Cardiac muscle cell (in vitro differentiated cells and primary cell): ENCODE measurements around the gene CLIP2. TPM values are rescaled to one million over a fixed set of nuclear protein-coding genes. Genes with fewer than 3 reads are reported as not detected.
"Not testable (repeated sequence)": the region's sequence is repeated elsewhere in the genome, so short reads cannot be mapped to it uniquely, and the experiment has no call there.

Experiments
- DNase-seq, 2 donors: peaks; one replicate each; pipeline versions ENCODE4 v3.0.0 to v3.0.0-alpha.2; 2010 to 2017; ENCODE audit warnings: low read depth in 1 of 2, low spot score in 1 of 2
- H3K27ac ChIP-seq: fragments of 200-600 bp; sonication (generic); 2 replicates; pipeline ENCODE4 v1.5.1; 2016
- H3K27me3 ChIP-seq: fragments of 200-600 bp; sonication (generic); 2 replicates; pipeline ENCODE4 v1.6.0; 2016; ENCODE audit warnings: control low read depth
- H3K36me3 ChIP-seq: fragments of 200-600 bp; sonication (generic); 2 replicates; pipeline ENCODE4 v1.5.1; 2016; ENCODE audit warnings: control low read depth
- H3K4me1 ChIP-seq: fragments of 200-600 bp; sonication (generic); 2 replicates; pipeline ENCODE4 v1.8.1; 2017; ENCODE audit warnings: low read depth, mild to moderate bottlenecking, mixed run types
- H3K4me3 ChIP-seq: fragments of 200-600 bp; sonication (generic); 2 replicates; pipeline ENCODE4 v1.5.1; 2016; ENCODE audit warnings: mild to moderate bottlenecking
- H3K9me3 ChIP-seq: fragments of 200-600 bp; sonication (generic); 2 replicates; pipeline ENCODE4 v1.5.1; 2017; ENCODE audit warnings: low read depth, mild to moderate bottlenecking, control low read depth
- polyA plus RNA-seq: library from polyadenylated mRNA; unstranded; fragments of >200 nt; fragmentation: Nextera tagmentation; extraction: Ambion mirVana; gene quantifications from 2 replicates; pipeline ENCODE4 v1.2.1, GENCODE V29; 2016
- total RNA-seq: library from RNA; depleted of rRNA; stranded (reverse); fragments of >200 nt; gene quantifications from 2 replicates; pipeline ENCODE4 v1.2.3, GENCODE V29; 2016
- TF ChIP-seq, protein P1 (sequence below): IDR thresholded peaks from 2 replicates; pipeline ENCODE4 v1.5.1; 2012; ENCODE audit warnings: low read depth, mild to moderate bottlenecking, low read length

CLIP2 gene
- total and polyA plus RNA-seq, 2 experiments from 2014 or later: 11.1 to 20.0 TPM

DNA sequence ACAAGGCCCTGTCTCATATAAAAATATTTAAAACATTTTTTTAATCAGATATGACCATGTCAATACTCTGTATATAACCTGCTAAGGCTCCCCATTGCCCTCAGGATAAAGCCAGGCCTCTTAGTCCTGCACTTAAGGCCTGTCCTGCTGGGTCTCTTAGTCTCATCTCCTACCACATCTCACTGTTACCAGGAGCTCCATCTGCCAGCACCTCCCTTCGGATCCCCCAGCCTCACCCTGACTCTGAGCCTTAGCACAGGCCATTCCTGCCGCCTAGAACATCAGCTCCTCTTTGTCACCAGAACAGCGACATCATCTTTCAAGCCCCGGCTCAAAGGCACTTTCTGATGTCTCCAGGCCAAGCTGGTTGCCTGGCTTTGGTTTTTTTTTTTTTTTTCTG, 138.8 kb downstream of the CLIP2 start:
- no peaks in the 10 kb centered on the region for H3K9me3 ChIP-seq
- H3K4me3 ChIP-seq: no peak overlapping the region
- H3K4me1 ChIP-seq: no peaks in the 10 kb centered on the region
- TF ChIP-seq, protein P1, sequence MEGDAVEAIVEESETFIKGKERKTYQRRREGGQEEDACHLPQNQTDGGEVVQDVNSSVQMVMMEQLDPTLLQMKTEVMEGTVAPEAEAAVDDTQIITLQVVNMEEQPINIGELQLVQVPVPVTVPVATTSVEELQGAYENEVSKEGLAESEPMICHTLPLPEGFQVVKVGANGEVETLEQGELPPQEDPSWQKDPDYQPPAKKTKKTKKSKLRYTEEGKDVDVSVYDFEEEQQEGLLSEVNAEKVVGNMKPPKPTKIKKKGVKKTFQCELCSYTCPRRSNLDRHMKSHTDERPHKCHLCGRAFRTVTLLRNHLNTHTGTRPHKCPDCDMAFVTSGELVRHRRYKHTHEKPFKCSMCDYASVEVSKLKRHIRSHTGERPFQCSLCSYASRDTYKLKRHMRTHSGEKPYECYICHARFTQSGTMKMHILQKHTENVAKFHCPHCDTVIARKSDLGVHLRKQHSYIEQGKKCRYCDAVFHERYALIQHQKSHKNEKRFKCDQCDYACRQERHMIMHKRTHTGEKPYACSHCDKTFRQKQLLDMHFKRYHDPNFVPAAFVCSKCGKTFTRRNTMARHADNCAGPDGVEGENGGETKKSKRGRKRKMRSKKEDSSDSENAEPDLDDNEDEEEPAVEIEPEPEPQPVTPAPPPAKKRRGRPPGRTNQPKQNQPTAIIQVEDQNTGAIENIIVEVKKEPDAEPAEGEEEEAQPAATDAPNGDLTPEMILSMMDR: no peak
- H3K36me3 ChIP-seq: no peaks in the 10 kb centered on the region
- no peak overlapping the region for H3K27ac ChIP-seq
- H3K27me3 ChIP-seq: no peaks in the 10 kb centered on the region
- no peak for DNase-seq

DNA sequence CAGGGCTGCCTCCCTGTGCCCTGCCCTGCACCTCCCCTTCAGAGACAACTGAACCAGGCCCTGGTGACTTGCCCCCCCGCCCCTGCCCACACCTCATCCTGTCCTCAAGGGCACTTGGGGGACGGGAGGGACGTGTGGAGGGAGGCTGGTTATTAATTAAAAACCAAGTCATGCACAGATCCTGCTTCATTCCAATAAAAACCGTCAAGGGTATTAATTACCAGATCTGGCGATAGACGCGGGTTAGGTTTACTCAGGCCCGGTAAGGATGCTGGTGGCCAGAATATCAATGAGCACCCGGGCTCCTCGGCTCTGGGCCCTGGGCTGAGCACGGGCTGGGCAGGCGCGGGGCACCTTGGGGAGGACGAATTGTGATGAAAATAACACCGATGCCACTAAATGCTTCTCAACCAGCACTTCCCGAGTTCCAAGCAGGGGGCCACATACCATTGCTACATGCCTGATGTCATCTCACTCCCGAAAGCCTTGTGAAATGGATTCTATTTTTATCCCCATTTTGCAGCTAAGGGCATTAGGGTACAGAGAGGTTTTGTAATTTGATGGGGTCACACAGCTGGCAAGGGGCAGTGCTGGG, 140.0 kb downstream of the CLIP2 start:
- no peaks in the 10 kb centered on the region for H3K36me3 ChIP-seq
- H3K4me1 ChIP-seq: no peaks in the 10 kb centered on the region
- H3K4me3 ChIP-seq: no peak overlapping the region
- no peaks in the 10 kb centered on the region for H3K27me3 ChIP-seq
- TF ChIP-seq, protein P1: no peak
- no peaks in the 10 kb centered on the region for H3K9me3 ChIP-seq
- H3K27ac ChIP-seq: no peak overlapping the region
- peak in 1 of 2 donors; percentile 83 for DNase-seq

DNA sequence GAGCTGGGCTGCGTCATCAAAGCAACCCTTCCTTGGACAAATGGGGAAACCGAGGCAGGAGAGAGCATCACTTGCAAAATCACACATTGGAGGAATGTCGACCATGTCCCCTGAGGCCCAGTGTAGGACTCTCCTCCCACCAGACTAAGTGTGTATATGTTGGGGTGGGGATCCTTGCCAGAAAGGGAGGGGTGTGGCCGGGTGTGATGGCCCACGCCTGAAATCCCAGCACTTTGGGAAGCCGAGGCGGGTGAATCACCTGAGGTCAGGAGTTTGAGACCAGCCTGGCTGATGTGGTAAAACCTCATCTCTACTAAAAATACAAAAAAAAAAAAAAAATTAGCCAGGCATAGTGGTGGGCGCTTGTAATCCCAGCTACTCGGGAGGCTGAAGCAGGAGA, 141.2 kb downstream of the CLIP2 start:
- not testable (repeated sequence) for H3K4me3 ChIP-seq, H3K36me3 ChIP-seq, H3K27me3 ChIP-seq, H3K4me1 ChIP-seq, H3K27ac ChIP-seq, H3K9me3 ChIP-seq, DNase-seq

DNA sequence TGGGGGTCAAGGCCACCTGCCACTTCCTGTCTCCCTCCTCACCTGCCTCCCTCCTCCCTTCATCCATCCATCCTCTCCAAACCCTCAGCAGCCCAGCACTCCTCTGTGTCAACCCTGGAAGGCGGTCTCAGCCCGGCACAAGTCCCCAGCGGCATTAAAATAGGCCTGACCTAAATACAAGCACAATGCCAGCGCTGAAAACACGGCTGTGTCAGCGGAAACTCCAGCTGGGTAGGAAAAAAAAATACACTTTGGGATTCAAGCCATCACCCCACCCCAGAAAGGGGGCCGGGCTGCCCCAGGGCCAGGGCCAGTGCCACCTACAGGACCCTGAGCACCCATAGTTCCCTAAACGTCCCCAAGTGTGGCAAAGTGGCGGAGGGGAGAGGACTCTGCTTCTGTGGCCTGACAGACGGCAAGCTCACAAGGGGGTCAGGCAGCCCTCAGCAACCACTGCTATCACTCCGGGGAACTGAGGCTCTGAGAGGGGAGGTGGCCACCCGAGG, 141.8 kb downstream of the CLIP2 start:
- peak overlapping the region; percentile 41 for H3K27ac ChIP-seq
- DNase-seq: no peak
- H3K4me3 ChIP-seq: no peak overlapping the region
- TF ChIP-seq, protein P1: no peak
- no peaks in the 10 kb centered on the region for H3K36me3 ChIP-seq
- no peaks in the 10 kb centered on the region for H3K9me3 ChIP-seq
- no peaks in the 10 kb centered on the region for H3K27me3 ChIP-seq
- no peaks in the 10 kb centered on the region for H3K4me1 ChIP-seq

DNA sequence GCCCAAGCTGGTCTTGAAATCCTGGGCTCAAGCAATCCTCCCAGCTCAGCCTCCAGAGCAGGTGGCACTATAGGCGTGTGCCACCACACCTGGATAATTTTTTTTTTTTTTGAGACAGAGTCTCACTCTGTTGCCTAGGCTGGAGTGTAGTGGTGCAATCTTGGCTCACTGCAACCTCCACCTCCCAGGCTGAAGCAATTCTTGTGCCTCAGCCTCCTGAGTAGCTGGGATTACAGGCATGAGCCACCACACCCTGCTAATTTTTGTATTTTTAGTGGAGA, 148.0 kb downstream of the CLIP2 start:
- H3K27ac ChIP-seq, H3K27me3 ChIP-seq, H3K4me1 ChIP-seq, H3K36me3 ChIP-seq, H3K9me3 ChIP-seq, H3K4me3 ChIP-seq, DNase-seq: not testable (repeated sequence)

DNA sequence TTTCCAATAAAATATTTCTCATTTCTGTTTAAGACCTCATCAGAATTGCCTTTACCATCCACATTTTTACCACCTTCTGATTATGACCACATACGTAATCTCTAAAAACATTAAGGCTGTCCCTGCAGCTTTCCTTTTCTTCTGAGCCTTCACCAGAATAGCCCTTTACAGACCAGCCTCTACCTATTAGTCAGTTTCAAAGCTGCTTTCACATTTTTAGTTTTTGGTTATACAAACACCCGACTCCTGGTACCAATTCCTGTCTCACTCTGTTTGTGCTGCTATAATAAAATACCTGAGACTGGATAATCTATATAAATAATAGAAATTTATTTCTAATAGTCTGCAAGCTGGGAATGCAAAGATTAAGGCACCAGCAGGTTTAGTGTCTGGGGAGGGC, 149.1 kb downstream of the CLIP2 start:
- no peak for DNase-seq
- TF ChIP-seq, protein P1: no peak
- Histone ChIP-seq H3K27ac (no peak overlapping the region), H3K9me3 (no peaks in the 10 kb centered on the region), H3K27me3 (no peaks in the 10 kb centered on the region), H3K36me3 (no peaks in the 10 kb centered on the region), H3K4me1 (no peaks in the 10 kb centered on the region), H3K4me3 (no peak overlapping the region)

DNA sequence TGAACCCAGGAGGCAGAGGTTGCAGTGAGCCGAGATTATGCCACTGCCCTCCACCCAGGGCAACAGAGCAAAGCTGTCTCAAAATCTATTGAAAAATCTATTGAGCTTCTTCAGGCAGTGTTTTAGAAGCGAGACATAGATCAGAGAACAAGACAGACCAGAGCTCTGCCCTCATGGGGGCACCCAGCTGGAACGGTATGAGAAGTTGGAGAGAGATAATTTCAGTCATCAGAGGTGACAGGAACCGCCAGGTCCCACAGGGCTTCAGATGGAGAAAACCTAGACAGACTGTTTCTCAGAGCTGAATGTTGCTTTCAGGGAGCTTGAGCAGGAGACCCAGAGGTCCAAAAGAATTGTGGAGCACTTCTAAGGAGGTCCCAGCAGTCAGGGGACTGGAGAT, 150.3 kb downstream of the CLIP2 start:
- DNase-seq: no peak
- H3K9me3 ChIP-seq: no peaks in the 10 kb centered on the region
- no peaks in the 10 kb centered on the region for H3K4me1 ChIP-seq
- H3K36me3 ChIP-seq: no peaks in the 10 kb centered on the region
- TF ChIP-seq, protein P1: no peak
- H3K27me3 ChIP-seq: no peaks in the 10 kb centered on the region
- no peak overlapping the region for H3K27ac ChIP-seq
- no peak overlapping the region for H3K4me3 ChIP-seq

DNA sequence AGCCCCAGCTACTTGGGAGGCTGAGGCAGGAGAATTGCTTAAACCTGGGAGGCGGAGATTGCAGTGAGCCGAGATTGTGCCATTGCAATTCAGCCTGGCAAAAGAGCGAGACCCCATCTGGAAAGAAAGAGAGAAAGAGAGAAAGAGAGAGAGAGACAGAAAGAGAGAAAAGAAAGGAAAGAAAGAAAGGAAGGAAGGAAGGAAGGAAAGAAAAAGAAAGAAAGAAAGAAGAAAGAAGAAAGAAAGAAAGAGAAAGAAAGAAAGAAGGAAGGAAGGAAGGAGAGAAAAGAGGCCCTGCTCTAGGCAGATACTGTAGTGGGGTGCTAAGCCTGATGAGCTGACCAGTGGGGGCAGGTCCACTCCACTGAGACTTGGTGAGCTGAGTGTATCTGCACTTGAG, 150.9 kb downstream of the CLIP2 start:
- DNase-seq, H3K9me3 ChIP-seq, H3K27me3 ChIP-seq, H3K36me3 ChIP-seq, H3K4me3 ChIP-seq, H3K4me1 ChIP-seq: not testable (repeated sequence)
- peak overlapping the region; percentile 58 for H3K27ac ChIP-seq
